Stimulated activated CD8-positive, alpha-beta memory T cell treated with anti-CD3 and anti-CD28 coated beads, Interleukin-4, amount 100 ng/mL, for 1 hour (primary cell): ENCODE data around the gene MS4A10.
"Not testable (repeated sequence)": the region's sequence is repeated elsewhere in the genome, so short reads cannot be mapped to it uniquely, and the experiment has no call there.

ENCODE experiments used
- DNase-seq, 2 donors: peaks; one replicate each; pipeline ENCODE4 v3.0.0-alpha.2; 2020; ENCODE audit warnings: low read depth in 2 of 2, low spot score in 1 of 2

The MS4A10 gene

GRCh38 chr11:60785136-60785535 is at the start of gene MS4A10:
Gene MS4A10 (plus strand): TSS chr11:60785333. CDS start chr11:60790336, 5,003 bp downstream.
- no peak for DNase-seq

GRCh38 chr11:60739114-60739513 is 46.0 kb upstream of the MS4A10 start:
- DNase-seq, result no peak

GRCh38 chr11:60740573-60740972 is 44.6 kb upstream of the MS4A10 start:
- no peak for DNase-seq

DNA sequence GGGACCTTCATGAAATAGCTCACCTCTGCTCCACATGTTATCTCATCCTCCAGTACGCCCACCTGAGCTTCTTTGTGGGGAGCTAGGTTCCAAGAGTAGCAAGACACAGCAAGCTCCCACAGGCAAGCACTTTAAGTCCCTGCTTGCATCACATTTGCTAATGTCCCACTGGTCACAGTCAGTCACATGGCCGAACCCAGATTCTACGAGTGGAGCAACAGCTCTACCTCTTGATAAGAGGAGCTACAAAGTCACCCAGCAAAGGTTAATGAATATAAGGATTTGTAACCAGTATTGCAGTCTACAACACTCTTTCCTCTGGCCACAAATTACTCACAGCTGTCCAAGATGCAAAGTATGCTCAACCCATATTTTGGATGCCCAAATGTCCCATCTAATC is 43.7 kb upstream of the MS4A10 start:
- DNase-seq, result no peak

GRCh38 chr11:60743058-60743457 is 42.1 kb upstream of the MS4A10 start:
- DNase-seq, result no peak

- no peak for DNase-seq
Observed at GRCh38 chr11:60744114-60744513, 41.0 kb upstream of the MS4A10 start.

GRCh38 chr11:60747359-60747873 is 37.7 kb upstream of the MS4A10 start:
- DNase-seq, result no peak

GRCh38 chr11:60748225-60748624 is 36.9 kb upstream of the MS4A10 start:
- DNase-seq, result no peak

DNA sequence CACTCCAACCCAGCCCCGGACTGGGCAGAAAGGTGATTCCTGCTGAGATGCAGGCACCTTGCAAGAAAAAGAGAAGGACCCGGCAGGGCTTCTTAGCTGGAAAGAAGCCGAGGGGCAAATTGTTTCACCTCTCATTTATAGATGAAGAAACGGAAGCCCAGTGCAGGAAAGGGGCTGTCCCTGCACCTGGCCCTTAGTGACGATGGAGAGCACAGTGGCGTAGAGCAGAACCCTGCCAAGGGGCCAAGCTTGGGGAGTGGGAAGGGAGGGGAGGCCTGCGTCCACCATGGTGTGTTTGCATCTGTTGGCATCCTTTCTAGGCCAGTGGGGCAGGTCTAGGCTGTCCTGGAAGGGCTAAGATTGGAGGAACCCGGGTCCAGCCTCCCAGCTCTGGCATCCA is 36.3 kb upstream of the MS4A10 start:
- DNase-seq, result no peak

DNA sequence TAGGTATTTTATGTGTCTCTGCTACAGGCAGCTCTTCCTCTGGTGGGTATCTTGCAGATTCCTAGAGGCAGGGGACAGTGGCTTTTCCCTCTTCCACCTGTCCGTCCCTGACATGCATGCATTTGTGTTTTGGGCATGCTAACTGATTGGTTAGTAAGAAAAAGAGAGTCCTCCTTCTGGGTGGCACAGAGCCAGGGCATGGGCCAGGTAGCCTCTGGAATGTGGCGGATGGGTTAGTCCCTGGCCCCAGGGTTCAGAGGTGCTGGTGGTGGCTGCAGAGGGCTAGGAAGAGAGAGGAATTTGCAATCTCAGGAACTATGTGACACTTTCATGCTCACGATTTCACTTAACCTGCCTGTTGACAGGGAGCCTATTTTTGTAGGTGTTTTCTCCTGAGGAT is 34.2 kb upstream of the MS4A10 start:
- DNase-seq, result no peak

DNA sequence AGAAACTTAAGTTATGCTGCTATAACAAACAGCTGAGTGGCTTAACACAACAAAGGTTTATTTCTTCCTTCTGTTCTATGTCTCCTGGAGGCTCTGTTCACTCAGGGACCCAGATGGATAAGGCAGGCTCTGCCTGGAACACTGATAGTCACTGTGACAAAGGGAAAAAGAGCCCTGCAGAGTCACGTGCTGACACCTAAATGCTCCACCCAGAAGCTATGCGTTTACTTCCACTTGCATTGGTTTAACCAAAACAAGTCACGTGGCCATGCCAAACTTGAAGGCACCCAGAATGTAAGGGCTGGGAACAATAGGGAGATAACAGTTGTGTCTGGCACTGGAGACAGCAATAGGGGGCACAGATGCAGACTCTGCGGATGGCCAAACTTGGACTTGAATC is 31.8 kb upstream of the MS4A10 start:
- DNase-seq, result no peak

DNA sequence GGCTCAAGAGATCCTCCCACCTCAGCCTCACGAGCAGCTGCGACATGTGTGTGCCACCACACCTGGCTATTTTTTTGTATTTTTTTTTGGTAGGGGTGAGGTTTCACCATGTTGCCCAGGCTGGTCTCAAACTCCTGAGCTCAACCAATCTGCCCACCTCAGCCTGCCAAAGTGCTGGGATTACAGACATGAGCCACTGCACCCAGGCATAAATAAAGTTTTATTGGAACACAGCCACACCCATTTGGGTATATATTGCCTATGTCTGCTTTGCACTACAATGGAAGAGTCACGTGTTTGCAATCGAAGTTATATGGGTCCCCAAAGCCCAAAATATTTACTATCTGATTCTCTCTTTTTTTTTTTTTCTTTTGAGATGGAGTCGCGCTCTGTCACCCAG is 30.2 kb upstream of the MS4A10 start:
- DNase-seq, result no peak

DNA sequence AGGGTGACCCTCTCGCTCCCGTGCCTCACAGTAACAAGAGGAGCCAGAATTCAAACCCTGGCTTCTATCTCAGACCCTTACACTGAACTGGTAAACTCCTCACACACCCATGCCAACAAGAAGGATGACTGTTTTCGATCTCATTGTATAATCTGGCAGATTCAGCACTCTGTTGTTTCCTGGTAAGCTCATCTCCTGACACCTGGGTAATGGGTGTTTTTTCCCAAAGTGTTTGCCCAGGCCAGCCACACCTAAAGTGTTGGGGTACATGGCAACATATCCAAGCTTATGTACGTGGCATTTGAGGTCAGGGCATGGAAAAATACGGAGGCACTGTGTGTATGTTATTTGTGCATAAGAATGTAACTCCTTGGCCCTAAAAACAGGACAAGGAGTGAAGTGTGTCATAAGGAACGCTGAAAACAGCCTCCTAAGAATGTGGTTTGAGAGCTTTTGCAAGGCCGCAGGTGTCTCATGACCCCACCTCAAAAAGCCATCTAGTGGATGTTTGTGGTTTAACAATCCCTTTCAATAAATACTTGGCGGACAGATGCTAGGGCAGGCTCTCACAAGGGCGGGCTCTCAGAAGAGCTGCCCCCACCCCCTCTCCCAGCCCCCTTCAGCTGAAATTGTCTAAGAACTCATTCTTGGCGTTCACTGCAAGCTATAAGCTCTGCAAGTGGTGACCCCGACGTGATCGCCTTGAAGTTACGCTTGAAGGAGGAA is 28.7 kb upstream of the MS4A10 start, which contains the start of gene MS4A15:
TSS of gene MS4A15 (plus strand) at position 561 of the 726 bp plus-strand sequence. CDS start 6,867 bp downstream, outside the sequence.
- no peak for DNase-seq

- DNase-seq, result no peak
Observed at GRCh38 chr11:60757231-60757800, 27.8 kb upstream of the MS4A10 start.

DNA sequence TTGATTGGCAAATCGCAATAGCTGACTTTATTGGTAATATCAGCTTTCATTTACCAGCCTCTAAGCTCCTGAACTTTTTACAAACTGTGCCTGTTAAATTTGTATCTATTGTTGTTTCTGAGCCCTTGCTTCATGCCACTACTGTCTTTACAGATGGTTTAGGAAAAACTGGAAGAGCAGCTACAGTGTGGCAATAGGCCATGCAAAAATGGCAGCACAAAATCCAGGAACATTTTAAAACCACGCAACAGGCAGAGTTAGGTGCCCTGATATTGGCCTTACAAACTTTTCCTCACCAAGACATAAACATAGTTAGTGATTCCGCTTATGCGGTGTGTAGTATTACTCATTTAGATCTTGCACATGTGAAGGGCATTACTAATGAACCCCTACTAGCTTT is 26.5 kb upstream of the MS4A10 start:
- not testable (repeated sequence) for DNase-seq

GRCh38 chr11:60759438-60760225 is 25.5 kb upstream of the MS4A10 start:
- not testable (repeated sequence) for DNase-seq

DNA sequence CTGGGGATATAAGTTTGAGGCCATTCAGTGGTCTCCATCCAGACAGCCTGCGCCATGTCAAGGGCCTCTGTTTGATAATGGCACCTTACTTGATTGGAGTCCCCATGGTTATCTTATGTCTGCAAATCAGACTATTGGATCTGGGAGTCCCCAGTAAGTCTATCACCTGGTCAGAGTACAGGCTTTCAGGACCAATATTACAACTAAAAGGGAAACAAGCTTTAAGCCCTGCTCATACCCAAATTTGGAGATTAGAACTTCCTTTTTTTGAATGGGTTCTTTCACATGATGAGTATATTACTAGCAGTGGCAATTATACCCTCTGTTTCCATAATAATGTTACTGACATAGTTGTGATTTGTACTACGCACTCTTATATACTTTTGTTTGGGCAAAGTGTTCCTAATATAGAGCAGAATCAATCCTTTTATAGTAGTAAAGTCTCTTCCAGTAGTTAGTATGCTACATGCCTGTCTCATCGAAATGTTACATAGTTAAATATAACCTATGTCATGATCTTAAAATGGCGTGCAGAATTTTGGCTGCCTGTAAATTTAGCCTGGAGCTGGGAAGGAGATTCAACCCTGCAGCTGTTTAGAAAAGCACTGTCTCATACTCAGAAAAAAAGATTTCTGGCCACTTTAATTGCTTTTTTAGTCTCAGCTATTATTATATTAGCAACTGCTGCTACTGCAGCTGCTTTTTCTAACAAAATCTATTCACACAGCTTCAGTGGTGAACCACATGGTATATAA is 23.5 kb upstream of the MS4A10 start:
- no peak for DNase-seq

- no peak for DNase-seq
Observed at GRCh38 chr11:60762851-60763691, 22.1 kb upstream of the MS4A10 start.

DNA sequence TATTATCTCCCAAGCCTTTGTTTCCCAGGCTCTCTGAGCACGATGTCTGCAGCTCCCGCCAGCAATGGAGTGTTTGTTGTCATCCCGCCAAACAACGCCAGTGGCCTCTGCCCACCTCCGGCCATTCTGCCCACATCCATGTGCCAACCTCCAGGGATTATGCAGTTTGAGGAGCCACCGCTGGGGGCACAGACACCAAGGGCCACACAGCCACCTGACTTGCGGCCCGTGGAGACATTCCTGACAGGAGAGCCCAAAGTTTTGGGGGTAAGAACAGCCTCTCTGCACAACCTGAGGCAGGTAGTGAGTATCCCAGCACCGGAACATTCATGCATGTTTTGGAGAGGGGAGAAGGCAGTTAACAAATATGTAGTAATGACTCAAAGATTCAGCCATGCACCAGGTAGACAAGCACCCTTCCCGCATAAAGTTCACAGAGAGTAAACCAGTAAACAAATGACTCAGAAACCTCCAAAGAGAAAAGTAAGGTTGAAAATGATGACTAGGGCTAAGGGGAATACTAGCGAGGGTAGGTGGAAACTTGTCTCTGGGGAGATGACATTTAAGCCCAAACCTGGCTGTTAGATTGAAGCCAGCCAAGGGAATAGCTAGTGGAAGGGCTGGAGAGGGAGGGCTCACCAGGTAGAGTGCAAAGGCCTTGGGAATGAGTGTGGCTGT is 21.3 kb upstream of the MS4A10 start:
- DNase-seq, result no peak

DNA sequence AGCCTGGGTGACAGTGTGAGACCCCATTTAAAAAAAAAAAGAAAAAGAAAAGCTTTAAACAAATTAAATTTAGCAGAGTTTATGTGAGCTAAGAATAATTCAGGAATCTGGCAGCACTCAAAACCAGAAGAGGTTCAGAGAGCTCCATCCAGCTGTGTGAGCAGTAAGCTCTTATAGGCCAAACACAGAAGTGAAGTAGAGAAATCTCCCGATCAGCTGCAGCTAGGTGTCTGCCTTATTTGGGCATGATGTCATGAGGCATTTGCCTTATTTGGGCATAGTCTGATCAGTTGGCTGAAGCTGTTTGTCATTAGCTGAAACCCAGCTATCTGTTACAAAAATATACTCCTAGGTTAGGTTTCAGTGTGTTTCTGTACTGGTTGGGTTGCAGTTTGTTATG is 20.3 kb upstream of the MS4A10 start:
- DNase-seq, result no peak
